Keratinocyte (primary cell): Measurements from ENCODE around the gene UROC1. TPM values are rescaled to one million over a fixed set of nuclear protein-coding genes. Genes with fewer than 3 reads are reported as not detected.

ENCODE experiments used
- DNase-seq: peaks from one replicate; pipeline ENCODE4 v3.0.0-alpha.2; 2011; ENCODE audit warnings: low read depth, missing footprints, low spot score
- FAIRE-seq: peaks from 2 replicates; lab custom pipeline; 2011; peaks lifted over from hg19 to GRCh38; lab: Jason Lieb, UNC
- H2AFZ ChIP-seq: 2 replicates; pipeline ENCODE4 v1.6.0; 2012; ENCODE audit warnings: low read length, control low read depth, inconsistent platforms; ENCODE audit not compliant: control insufficient read depth
- H3K27ac ChIP-seq: 2 replicates; pipeline ENCODE4 v1.5.1; 2011; ENCODE audit warnings: low read length; ENCODE audit not compliant: control insufficient read depth, insufficient read depth
- H3K27me3 ChIP-seq: 3 replicates; pipeline ENCODE4 v1.6.0; 2011; ENCODE audit warnings: low read length; ENCODE audit not compliant: control insufficient read depth, insufficient read depth; ENCODE audit errors: extremely low read depth
- H3K36me3 ChIP-seq, 2 experiments: 2 replicates in 1 of 2; 3 replicates in 1 of 2; pipeline ENCODE4 v1.5.1; 2011; ENCODE audit warnings: low read length in 2 of 2, mild to moderate bottlenecking in 1 of 2; ENCODE audit not compliant: control insufficient read depth in 2 of 2, insufficient read depth in 2 of 2; ENCODE audit errors: extremely low read depth in 1 of 2
- H3K4me1 ChIP-seq: 3 replicates; pipeline ENCODE4 v1.5.1; 2011; ENCODE audit warnings: low read length; ENCODE audit not compliant: control insufficient read depth, insufficient read depth; ENCODE audit errors: extremely low read depth
- H3K4me2 ChIP-seq: 3 replicates; pipeline ENCODE4 v1.6.0; 2011; ENCODE audit warnings: low read depth, low read length; ENCODE audit not compliant: control insufficient read depth, insufficient read depth; ENCODE audit errors: extremely low read depth
- H3K4me3 ChIP-seq, 3 experiments: fragments of 200-600 bp in 1 of 3; sonication (generic) in 1 of 3; 2 replicates in 2 of 3; 3 replicates in 1 of 3; pipeline ENCODE4 v1.5.1; 2011 to 2016; ENCODE audit warnings: low read length in 3 of 3, mild to moderate bottlenecking in 3 of 3, control low read depth in 2 of 3, inconsistent platforms in 1 of 3, low read depth in 1 of 3, mixed read lengths in 1 of 3, mixed run types in 1 of 3, moderate library complexity in 1 of 3; ENCODE audit not compliant: control insufficient read depth in 2 of 3, insufficient read depth in 2 of 3; ENCODE audit errors: extremely low read depth in 1 of 3
- H3K79me2 ChIP-seq: 2 replicates; pipeline ENCODE4 v1.6.0; 2012; ENCODE audit warnings: low read length; ENCODE audit not compliant: control insufficient read depth, insufficient read depth
- H3K9ac ChIP-seq: 3 replicates; pipeline ENCODE4 v1.6.0; 2011; ENCODE audit warnings: low read length; ENCODE audit not compliant: control insufficient read depth, insufficient read depth; ENCODE audit errors: extremely low read depth
- H3K9me1 ChIP-seq: 3 replicates; pipeline ENCODE4 v1.6.0; 2011; ENCODE audit warnings: low read length; ENCODE audit not compliant: control insufficient read depth, insufficient read depth; ENCODE audit errors: extremely low read depth
- H3K9me3 ChIP-seq: 2 replicates; pipeline ENCODE4 v1.5.1; 2012; ENCODE audit warnings: low read depth, low read length; ENCODE audit not compliant: control insufficient read depth
- H4K20me1 ChIP-seq: 3 replicates; pipeline ENCODE4 v1.6.0; 2011; ENCODE audit warnings: low read length; ENCODE audit not compliant: control insufficient read depth, insufficient read depth; ENCODE audit errors: extremely low read depth
- CTCF ChIP-seq, 3 experiments: IDR thresholded peaks in 1 of 3; conservative IDR thresholded peaks in 1 of 3; optimal IDR thresholded peaks in 1 of 3; 2 replicates in 2 of 3; 3 replicates in 1 of 3; pipeline versions ENCODE3 to v1.5.1; 2011; ENCODE audit warnings: low read length in 3 of 3, mild to moderate bottlenecking in 3 of 3, moderate library complexity in 2 of 3, control low read depth in 1 of 3, inconsistent platforms in 1 of 3; ENCODE audit not compliant: insufficient read depth in 2 of 3; ENCODE audit errors: extremely low read depth in 1 of 3
- EZH2 ChIP-seq: IDR thresholded peaks from one replicate; pipeline ENCODE4 v1.6.1; 2012; ENCODE audit warnings: inconsistent platforms, mild to moderate bottlenecking, low read length, moderate library complexity
- dilution Hi-C: fragments of 300-500 bp; cut with MboI; formaldehyde crosslinking; loops from one replicate; pipeline ENCODE4 v1.7.0; 2020; ENCODE audit warnings: low sequenced_read_pairs; ENCODE audit not compliant: extremely low pct_ligation_motif_present
- polyA plus RNA-seq, 5 experiments: library from polyadenylated mRNA; depleted of rRNA in 3 of 5; stranded (reverse) in 3 of 5; stranded (forward) in 1 of 5; unstranded in 1 of 5; fragments of >200 nt; gene quantifications; 1 replicate in 1 of 5; 2 replicates in 3 of 5; 3 replicates in 1 of 5; pipeline versions ENCODE4 v1.2.1 to v1.2.3, GENCODE V29; 2011 to 2012; ENCODE audit warnings: missing spikeins in 2 of 5, low read depth in 1 of 5, low replicate concordance in 1 of 5

Gene UROC1
- polyA plus RNA-seq, 1 donor (not counting 4 experiments of a cell fraction or from before 2014, with no cell fraction given) = not detected

- no peak overlapping the region for H3K4me3 ChIP-seq
- TF ChIP-seq CTCF (optimal IDR thresholded peaks at IDR 0.05 in 1 of 3, IDR thresholded peaks at IDR 0.05 in 1 of 3, conservative IDR thresholded peaks at IDR 0.05 in 1 of 3; ENCODE audit: extremely low read depth in 1 of 3, insufficient read depth in 2 of 3, low read length in 3 of 3) (no peak), EZH2 (no peak)
- no peak overlapping the region for H3K4me2 ChIP-seq
- no peaks in the 10 kb centered on the region for H3K36me3 ChIP-seq
- peaks cover 17% of the 10 kb centered on the region for H3K27me3 ChIP-seq
- no peak overlapping the region for H2AFZ ChIP-seq
- H3K9me1 ChIP-seq = no peaks in the 10 kb centered on the region
- DNase-seq (no peak), FAIRE-seq (no peak)
- H3K9me3 ChIP-seq = no peaks in the 10 kb centered on the region
- H3K9ac ChIP-seq = no peak overlapping the region
- no peak overlapping the region for H3K27ac ChIP-seq
- H4K20me1 ChIP-seq = no peaks in the 10 kb centered on the region
- dilution Hi-C loops = no loop called here
- peaks cover 14% of the 10 kb centered on the region for H3K4me1 ChIP-seq
- no peaks in the 10 kb centered on the region for H3K79me2 ChIP-seq
Observed at GRCh38 chr3:126507886-126508285, 9.7 kb downstream of the UROC1 start.

- H3K9ac ChIP-seq = no peak overlapping the region
- dilution Hi-C loops = no loop called here
- no peaks in the 10 kb centered on the region for H3K36me3 ChIP-seq
- FAIRE-seq (no peak), DNase-seq (no peak)
- H3K4me2 ChIP-seq = no peak overlapping the region
- no peak overlapping the region for H3K4me3 ChIP-seq
- no peaks in the 10 kb centered on the region for H3K79me2 ChIP-seq
- H3K27me3 ChIP-seq = peaks cover 17% of the 10 kb centered on the region
- no peaks in the 10 kb centered on the region for H4K20me1 ChIP-seq
- H3K9me3 ChIP-seq = no peaks in the 10 kb centered on the region
- no peak for TF ChIP-seq EZH2
- TF ChIP-seq CTCF (optimal IDR thresholded peaks at IDR 0.05 in 1 of 3, IDR thresholded peaks at IDR 0.05 in 1 of 3, conservative IDR thresholded peaks at IDR 0.05 in 1 of 3; ENCODE audit: extremely low read depth in 1 of 3, insufficient read depth in 2 of 3, low read length in 3 of 3) = no peak
- H2AFZ ChIP-seq = no peak overlapping the region
- H3K9me1 ChIP-seq = no peaks in the 10 kb centered on the region
- no peak overlapping the region for H3K27ac ChIP-seq
- peaks cover 3% of the 10 kb centered on the region for H3K4me1 ChIP-seq
Observed at GRCh38 chr3:126503701-126504100, 13.9 kb downstream of the UROC1 start.
